Measurements from ENCODE around the gene TNIK. TPM values are rescaled to one million over a fixed set of nuclear protein-coding genes. Genes with fewer than 3 reads are reported as not detected.

Gene TNIK
- total and polyA plus RNA-seq, 2 of the 4 experiments (the other 2 are of a cell fraction): 3.4 to 6.3 TPM

DNA sequence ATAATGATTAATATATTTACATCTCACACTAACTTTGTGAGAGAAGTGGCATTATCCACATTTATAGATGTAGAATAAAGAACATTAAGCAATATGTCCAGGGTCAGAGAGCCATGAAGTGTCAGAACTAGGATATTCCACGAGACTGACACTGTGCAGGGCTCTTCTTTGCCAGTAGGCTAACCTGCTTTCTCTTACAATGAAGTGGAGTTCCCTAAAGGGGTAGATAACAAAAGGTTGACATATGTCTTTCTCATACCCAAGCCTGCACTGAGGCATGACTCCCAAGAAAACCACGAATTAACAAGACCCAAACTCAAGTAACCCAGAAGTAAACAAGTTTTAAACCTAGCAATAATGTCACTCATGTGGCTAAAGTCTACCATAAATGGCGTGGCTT is 242.1 kb downstream of the TNIK start:
- ATAC-seq (ENCODE audit: low read depth) (no peak), DNase-seq (no peak)
- Histone ChIP-seq H2AK9ac (replicated peaks; ENCODE audit: low read depth, low read length, poor library complexity) (no peak overlapping the region), H4K5ac (ENCODE audit: low read depth, low read length) (no peak overlapping the region), H4K20me1 (ENCODE audit: insufficient read depth, low read length) (no peaks in the 10 kb centered on the region), H3K18ac (ENCODE audit: low read depth, low read length) (no peak overlapping the region), H3K4ac (ENCODE audit: low read depth, low read length) (no peak overlapping the region), H3K79me1 (ENCODE audit: low read depth in 1 of 2, low read length in 2 of 2) (no peaks in the 10 kb centered on the region), H3K56ac (ENCODE audit: extremely low read depth, insufficient read depth, low read length) (no peak overlapping the region), H3K9me3 (ENCODE audit: control insufficient read depth, insufficient read depth, low read length) (no peaks in the 10 kb centered on the region), H2BK15ac (ENCODE audit: low read depth, low read length) (no peak overlapping the region), H2BK5ac (ENCODE audit: low read depth, low read length, poor library complexity, severe bottlenecking) (no peak overlapping the region), H3K36me3 (ENCODE audit: control insufficient read depth, insufficient read depth, low read length) (no peaks in the 10 kb centered on the region), H4K8ac (ENCODE audit: low read depth in 2 of 2, low read length in 2 of 2) (no peak overlapping the region), H3K4me2 (ENCODE audit: low read depth, low read length) (no peak overlapping the region), H3K27ac (ENCODE audit: insufficient read depth, low read length) (no peak overlapping the region), H3K14ac (replicated peaks; ENCODE audit: low read depth, low read length) (no peak overlapping the region), H2BK20ac (ENCODE audit: low read depth, low read length) (no peak overlapping the region), H3K9ac (ENCODE audit: low read depth, low read length) (no peak overlapping the region), H3K4me1 (ENCODE audit: control insufficient read depth, insufficient read depth, low read length) (no peaks in the 10 kb centered on the region), H2BK120ac (ENCODE audit: low read depth, low read length) (no peak overlapping the region), H3K23ac (ENCODE audit: low read depth, low read length) (no peak overlapping the region), H2AFZ (replicated peaks; ENCODE audit: low read length, poor library complexity) (no peak overlapping the region), H3K4me3 (ENCODE audit: insufficient read depth, low read depth, low read length) (no peak overlapping the region), H4K91ac (ENCODE audit: insufficient read depth, low read depth, low read length) (no peak overlapping the region), H2AK5ac (ENCODE audit: low read depth, low read length) (no peak overlapping the region), H3K27me3 (ENCODE audit: control insufficient read depth, insufficient read depth, low read length) (no peaks in the 10 kb centered on the region), H3K9me1 (ENCODE audit: insufficient read depth, low read length) (no peaks in the 10 kb centered on the region)
- TF ChIP-seq USF2 (IDR thresholded peaks at IDR 0.05; ENCODE audit: low read depth, low read length): no peak
- TF ChIP-seq, protein P1, sequence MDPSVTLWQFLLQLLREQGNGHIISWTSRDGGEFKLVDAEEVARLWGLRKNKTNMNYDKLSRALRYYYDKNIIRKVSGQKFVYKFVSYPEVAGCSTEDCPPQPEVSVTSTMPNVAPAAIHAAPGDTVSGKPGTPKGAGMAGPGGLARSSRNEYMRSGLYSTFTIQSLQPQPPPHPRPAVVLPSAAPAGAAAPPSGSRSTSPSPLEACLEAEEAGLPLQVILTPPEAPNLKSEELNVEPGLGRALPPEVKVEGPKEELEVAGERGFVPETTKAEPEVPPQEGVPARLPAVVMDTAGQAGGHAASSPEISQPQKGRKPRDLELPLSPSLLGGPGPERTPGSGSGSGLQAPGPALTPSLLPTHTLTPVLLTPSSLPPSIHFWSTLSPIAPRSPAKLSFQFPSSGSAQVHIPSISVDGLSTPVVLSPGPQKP (IDR thresholded peaks at IDR 0.05; ENCODE audit: borderline replicate concordance, low read depth, low read length): no peak
- BruUV-seq (replicated peaks): no TSS peak
- no CpG with 5 or more reads among the region's 3 CpGs for WGBS, 2 experiments (ENCODE audit: extremely low coverage in 2 of 2, insufficient read length in 1 of 2)
- POLR2A ChIA-PET (ENCODE audit: unreplicated experiment): no interaction called here
- intact Hi-C loops (cut with micrococcal nuclease) (no loop called here), dilution Hi-C loops (cut with HindIII; ENCODE audit: low sequenced_read_pairs, unreplicated experiment) (no loop called here), in situ Hi-C loops (cut with MboI; ENCODE audit: low sequenced_read_pairs) (no loop called here)
- CTCF ChIA-PET: no interaction called here

Data from IMR-90 (cell line).